GDM1 (cell line): ENCODE measurements around the gene MTMR10.
A peak's percentile ranks its signal among the peaks of the same experiment; 100 is the strongest.

Source experiments
- DNase-seq: peaks from one replicate; lab custom pipeline; 2025; lab: John Stamatoyannopoulos, UW

The MTMR10 gene

GRCh38 chr15:31012455-31012854 is 21.0 kb upstream of the MTMR10 start:
- DNase-seq, result no peak

DNA sequence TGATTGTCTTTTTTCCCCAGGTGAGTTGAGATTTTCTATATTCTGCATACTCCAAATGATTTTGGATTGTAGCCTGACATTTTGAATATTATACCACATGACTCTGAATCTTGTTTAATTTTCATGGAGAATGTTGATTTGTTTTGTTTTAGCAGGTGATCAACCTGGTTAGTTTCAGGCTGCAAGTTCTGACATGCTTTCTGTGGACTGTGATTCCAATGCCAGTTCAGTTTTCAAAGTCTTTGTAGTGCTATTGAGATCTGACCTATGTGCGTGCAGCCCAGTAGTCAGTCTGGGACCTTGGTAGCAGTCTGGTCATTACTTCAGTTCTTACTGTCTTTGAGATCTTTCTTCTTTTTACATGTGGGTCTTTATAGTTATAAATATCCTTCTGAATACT is 18.6 kb upstream of the MTMR10 start:
- DNase-seq, result no peak

GRCh38 chr15:31005660-31006059 is 14.2 kb upstream of the MTMR10 start:
- DNase-seq, result no peak

DNA sequence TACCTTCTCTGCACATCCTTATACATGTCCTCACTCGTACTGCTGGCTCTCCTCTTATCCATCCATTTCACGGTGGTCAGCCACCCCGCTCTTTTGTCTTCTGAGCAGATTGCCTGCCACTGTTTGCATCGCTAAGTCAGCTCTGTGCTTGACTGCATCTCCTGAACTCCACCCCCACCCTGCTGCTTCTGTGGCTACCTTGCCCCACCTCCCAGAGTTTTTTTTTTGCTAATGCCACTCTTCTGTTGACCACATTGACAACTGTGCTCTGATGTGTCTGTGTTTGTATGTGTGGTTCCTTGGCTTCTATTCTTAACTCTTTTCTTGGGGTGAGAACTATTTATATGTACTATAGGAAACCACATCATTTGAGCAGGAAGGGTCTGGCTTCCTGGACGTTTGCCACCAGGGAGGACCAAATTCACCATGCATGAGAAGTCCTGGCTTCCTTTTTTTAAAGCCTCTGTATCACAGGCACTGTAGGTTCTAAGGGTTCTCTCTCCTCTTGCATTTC is 12.8 kb upstream of the MTMR10 start:
- peak; percentile 92 for DNase-seq

DNA sequence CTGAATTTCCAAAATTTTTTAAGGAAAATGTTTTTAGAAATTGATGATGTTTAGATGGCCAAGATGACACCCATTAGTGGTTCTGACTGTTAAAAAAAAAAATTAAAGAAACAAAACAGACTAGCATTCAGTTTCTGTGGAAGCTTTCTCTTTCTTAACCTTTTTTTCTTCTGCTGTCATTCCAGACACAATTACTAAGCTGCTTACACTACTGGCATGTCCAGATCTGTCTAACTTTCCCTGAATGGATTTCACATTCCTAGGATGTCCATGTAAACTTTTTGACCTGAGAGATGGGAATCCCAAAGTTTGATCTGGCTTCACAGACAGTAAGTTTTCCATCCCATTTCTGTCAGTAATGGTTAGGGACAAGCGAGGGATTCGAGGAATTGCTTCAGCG is 10.3 kb upstream of the MTMR10 start:
- no peak for DNase-seq

GRCh38 chr15:30999729-31000128 is 8.3 kb upstream of the MTMR10 start:
- DNase-seq, result no peak

DNA sequence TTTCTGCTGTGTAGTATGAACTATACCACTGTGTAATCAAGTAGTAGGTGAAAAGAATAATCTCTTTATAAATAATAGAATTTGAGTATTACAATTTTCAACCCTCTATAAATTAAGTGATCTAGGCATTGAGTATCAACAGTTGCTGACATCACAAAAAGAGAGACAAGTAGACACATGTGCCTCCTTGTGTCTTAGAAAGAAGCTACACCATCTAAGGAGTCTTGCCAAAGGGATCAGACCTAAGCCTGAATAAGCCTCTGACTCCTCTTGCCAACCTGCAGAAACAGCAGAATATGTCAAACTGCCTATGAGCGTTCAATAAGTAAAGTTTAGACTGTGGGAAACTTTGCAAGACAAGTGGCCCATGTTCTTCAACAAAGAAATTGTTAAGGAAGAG is 5.8 kb upstream of the MTMR10 start:
- no peak for DNase-seq

DNA sequence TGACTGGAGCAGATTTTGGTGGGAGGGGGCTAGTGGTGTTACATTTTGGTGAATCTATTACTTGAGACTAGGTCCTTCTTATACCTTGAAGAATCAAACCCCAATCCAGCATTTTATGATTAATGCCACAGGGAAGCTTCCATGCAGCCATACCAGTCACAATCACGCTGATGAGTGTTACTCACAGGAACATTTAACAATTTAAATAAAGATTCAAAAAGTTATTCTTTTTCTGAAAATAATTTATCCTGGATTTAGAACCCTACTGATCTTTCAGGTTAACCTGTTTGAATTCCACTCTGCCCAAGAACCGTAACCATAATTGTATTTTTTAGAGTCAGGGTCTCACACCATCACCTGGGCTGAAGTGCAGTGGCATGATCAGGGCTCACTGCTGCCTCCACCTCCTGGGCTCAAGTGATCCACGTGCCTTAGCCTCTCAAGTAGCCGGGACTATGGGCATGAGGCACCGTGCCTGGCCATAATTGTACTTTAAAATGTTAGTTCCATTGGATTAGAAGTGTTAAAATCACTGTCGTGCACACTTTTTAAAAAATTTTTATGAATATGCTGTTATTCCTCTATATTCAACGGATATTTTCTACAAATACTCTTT is 929 bp upstream of the MTMR10 start:
- DNase-seq, result no peak

DNA sequence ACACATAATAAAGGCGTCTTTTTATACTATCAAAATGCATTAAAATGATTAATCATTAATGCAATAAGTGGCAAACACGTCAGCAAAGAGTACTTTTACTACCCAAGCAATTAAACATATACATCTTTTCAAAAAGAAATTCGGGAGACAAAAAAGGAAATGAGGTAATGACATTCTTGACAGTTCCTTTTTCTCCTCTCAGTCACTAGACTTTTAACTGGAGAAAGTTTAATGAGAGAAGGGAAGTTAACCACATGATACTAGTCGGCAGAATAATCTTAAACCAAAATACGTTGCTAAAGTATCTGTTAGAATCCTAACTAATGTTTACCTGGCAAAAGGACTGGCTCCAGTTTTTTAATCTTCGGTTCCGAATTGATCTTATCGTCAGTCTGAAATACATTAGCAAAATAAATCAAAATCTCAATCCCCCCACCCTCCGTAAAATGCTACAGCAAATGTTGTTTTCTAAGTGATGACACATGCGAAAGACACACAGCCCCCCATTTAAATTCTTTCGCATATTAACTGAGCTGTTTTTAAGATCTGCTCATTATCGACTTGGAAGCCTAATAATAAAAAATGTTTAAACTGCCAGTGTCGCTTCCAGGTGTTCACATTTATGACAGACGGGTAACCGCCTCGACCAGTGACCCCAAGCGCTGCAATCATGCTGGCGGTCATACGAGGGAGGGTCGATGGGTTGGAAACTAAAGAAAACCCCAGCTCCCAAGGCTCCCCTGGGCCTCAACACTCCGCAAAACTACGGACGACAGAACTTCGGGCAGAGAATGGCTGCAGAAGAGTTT is 778 bp downstream of the MTMR10 start:
- no peak for DNase-seq

DNA sequence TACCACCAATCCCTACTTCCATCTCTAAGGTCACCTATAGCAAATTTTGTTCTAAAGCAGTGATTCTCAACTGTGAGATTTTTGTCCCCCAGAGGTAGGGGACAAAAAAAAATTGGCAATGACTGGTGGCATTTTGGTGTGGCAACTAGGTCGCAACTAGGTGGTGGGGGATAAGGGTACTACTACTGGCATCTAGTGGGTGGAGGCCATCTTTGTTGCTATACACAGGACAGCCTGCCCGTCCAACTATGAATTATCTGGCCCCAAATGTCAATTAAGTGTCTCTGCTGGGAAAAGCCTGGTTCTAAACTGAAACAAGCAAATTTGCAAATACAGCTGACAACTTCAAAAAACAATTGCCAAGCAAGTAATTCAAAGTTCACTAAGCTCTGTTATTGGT is 1.4 kb downstream of the MTMR10 start:
- no peak for DNase-seq

DNA sequence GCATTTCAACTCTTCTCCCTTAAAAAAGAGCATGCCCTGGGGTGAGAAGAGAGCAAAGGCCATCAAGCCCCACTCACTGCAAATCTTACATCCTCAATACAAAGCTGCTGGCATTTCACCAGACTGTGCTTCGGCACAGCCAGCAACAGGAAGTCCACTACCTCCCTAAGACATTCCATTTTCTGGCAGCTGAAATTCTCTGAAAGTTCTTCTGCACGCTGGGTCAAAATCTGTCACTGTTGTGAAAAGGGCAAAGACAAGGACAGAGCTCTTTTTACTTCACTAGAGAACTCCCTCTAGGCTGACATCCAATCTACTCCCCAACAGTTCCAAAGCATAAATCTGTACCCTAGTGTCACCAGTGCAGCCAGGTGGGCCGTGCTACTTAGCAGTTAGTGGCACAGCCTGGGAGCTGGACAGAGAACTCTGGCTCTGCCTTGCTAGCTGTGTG is 6.3 kb downstream of the MTMR10 start:
- DNase-seq, result no peak

DNA sequence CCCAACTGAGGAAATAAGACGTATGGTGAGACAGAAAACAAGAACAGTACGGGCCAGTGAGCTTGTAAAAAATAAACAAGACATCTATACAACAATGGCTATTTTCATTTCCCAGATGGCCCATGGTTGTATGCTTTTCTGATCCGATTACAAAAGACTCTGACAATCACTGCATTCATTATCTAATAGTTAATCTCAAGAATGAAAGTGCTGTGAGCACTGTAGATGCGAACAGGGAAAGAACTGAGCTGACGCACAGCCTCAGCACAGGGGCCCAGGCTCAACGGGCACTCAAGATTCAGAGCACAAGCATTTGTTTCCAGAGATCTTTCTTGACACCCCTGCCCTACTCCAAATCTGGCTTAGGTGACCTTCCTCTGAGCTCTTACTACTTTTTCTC is 6.9 kb downstream of the MTMR10 start:
- DNase-seq, result no peak

DNA sequence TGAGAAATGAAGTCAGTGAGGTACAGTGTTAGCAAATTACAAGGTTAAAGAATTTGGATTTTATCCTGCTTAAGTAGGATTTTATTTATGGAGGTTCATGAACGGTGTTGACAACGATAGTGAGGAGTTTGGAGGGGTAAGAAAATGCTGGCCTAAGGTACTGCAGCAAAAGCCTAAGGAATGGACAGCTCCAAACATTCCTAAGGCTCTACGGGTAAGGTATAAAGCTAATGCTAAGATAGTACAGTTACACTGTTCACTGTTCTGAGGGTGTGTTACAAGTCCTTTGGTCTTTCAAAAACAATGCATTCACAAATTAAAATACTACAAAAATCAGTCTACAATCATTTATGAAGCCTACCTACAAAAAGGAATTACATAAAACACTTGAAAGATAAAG is 7.3 kb downstream of the MTMR10 start:
- no peak for DNase-seq

DNA sequence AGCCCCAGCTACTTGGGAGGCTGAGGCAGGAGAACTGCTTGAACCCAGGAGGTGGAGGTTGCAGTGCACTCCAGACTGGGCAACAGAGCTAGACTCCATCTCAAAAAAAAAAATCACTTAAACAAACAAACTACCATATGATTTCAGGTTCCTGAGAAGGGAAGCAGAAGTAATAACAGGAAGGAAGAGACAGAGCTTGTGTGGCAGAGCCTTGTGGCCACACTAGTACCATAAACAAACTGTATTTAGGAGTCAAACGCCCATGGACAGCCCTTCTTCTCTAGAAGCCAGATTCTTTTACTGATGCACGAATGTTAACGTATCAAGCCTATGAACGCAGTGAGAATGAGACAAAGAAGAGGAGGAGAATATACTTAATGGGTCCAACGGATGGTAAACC is 12.0 kb downstream of the MTMR10 start:
- DNase-seq, result no peak

- DNase-seq, result no peak
Measured at GRCh38 chr15:30978328-30978727, 13.1 kb downstream of the MTMR10 start.

GRCh38 chr15:30974112-30974511 is 17.3 kb downstream of the MTMR10 start:
- DNase-seq, result no peak

DNA sequence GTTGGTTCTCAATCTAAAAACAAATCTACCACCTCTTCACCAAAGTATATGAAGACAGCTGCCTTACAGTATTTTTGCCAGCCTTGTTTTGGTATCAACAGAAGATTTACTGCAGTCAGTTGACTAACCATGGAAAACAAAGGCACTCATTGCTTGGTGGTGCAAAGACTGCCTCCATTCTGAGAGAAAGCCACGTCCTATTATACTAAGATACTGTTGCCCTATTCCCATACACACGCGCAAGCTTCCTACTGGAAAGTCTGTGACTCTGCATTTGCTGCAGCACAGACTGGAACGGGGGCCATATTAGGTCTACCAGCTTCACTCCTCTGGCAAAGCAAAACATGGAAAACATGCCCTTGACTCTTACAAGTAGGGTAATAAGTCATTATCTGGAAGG is 18.0 kb downstream of the MTMR10 start:
- no peak for DNase-seq

DNA sequence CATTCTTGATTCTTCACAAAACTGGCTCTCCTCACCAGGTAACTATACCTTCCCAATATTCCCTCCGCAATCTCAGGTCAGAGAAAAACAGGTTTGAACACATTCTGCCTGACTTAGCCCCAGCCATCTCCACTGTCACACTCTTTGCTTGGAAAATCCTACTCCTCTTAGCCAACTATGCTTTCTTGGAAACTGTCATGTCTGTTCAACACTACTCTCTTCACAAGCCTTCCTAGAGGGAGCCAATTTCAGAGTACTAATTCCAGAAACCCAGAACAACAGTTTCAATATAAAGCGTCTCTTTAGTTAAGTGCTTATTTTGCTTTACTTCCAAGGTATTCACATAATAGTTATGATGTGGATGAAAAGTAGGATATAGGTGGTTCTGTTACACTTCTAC is 21.7 kb downstream of the MTMR10 start:
- DNase-seq, result no peak

GRCh38 chr15:30963681-30964080 is 27.7 kb downstream of the MTMR10 start:
- DNase-seq, result no peak

DNA sequence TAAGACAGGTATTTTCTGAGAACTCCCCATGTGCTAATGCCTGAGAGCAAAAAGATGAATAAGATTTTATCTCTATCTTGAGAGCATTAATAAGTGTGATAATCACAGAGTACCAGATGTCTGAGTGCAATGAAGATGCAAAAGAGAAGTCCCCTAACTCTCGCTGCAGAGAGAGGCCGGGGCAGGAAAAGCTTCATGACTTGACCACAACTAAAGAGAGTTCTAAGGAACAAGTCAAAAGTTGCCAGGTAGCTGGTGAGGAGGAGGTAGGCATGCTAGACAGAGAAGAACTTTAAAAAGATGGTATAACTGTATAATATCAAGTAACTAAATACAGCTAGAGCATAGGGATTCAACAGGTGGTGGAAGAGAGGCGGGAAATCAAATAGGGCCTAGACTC is 28.8 kb downstream of the MTMR10 start:
- DNase-seq, result no peak

DNA sequence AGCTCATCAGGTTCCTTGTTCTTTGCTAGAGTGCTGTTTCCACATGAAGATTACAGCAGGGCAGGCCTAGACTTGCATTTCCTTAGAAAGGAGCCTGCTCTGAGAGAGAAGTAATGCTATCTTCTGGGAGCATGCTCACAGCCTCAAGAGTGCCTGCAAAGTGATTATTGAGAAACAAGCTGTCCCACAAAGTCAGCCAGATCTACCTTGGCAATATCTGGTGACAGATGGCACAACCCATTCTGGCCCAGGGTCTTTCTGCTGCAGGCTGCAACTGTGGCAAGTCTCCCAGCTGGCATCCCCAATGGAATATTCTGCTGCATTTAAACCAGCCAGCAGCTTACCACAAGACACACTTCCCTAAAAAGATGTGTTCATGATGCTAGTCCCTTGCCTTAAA is 29.3 kb downstream of the MTMR10 start:
- DNase-seq, result peak; percentile 42

GRCh38 chr15:30958219-30958618 is 33.2 kb downstream of the MTMR10 start:
- DNase-seq, result no peak
